NT2/D1 (cell line): Measurements from ENCODE around the gene DHX8.

ENCODE experiments used
- SUZ12 ChIP-seq: IDR thresholded peaks from 2 replicates; pipeline ENCODE4 v1.6.1; 2011; ENCODE audit not compliant: insufficient read length, insufficient read depth; ENCODE audit errors: extremely low read depth
- YY1 ChIP-seq: IDR thresholded peaks from 2 replicates; pipeline ENCODE4 v1.6.1; 2011; ENCODE audit not compliant: insufficient read length, insufficient read depth
- ZNF274 ChIP-seq: IDR thresholded peaks from 2 replicates; pipeline ENCODE4 v1.6.1; 2011; ENCODE audit warnings: mild to moderate bottlenecking, low read depth, low read length

GRCh38 chr17:43531082-43531378 is 47.3 kb downstream of the DHX8 start:
- TF ChIP-seq YY1 (no peak), ZNF274 (no peak), SUZ12 (no peak)
